ENCODE data around the gene ZFAND3. TPM values are rescaled to one million over a fixed set of nuclear protein-coding genes. Genes with fewer than 3 reads are reported as not detected.

Gene ZFAND3
- total RNA-seq, 2 experiments from 2014 or later, result 34.4 to 37.0 TPM

DNA sequence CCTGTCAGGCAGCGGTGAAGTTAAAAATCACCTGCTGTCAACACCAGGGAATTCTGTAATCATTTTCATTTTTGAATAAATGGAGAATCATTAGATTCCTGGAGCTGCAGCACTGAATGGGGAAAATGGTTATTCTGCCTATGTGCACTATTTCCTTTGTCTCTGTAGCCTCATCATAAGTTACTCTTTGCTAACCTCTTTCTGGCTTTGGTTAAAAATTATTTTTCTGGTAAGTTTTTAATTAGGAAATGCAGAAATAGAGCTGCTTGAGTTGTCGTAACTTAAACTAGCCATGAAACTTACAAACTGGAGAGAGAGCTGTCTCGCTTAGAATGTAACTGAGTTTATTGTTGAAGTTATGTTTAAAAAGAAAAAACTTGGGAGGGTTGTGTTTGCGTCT, 28.8 kb downstream of the ZFAND3 start:
- H3K9me3 Mint-ChIP-seq, result no peaks in the 10 kb centered on the region
- no peak overlapping the region for H3K27ac ChIP-seq (ENCODE audit: low read depth in 1 of 2, low read length in 2 of 2)
- peaks cover 6% of the 10 kb centered on the region for H3K36me3 Mint-ChIP-seq (ENCODE audit: low read depth)
- H3K9me3 ChIP-seq (ENCODE audit: control insufficient read depth in 1 of 2, insufficient read depth in 1 of 2, low read length in 2 of 2), result no peaks in the 10 kb centered on the region
- TF ChIP-seq, protein P1, sequence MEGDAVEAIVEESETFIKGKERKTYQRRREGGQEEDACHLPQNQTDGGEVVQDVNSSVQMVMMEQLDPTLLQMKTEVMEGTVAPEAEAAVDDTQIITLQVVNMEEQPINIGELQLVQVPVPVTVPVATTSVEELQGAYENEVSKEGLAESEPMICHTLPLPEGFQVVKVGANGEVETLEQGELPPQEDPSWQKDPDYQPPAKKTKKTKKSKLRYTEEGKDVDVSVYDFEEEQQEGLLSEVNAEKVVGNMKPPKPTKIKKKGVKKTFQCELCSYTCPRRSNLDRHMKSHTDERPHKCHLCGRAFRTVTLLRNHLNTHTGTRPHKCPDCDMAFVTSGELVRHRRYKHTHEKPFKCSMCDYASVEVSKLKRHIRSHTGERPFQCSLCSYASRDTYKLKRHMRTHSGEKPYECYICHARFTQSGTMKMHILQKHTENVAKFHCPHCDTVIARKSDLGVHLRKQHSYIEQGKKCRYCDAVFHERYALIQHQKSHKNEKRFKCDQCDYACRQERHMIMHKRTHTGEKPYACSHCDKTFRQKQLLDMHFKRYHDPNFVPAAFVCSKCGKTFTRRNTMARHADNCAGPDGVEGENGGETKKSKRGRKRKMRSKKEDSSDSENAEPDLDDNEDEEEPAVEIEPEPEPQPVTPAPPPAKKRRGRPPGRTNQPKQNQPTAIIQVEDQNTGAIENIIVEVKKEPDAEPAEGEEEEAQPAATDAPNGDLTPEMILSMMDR (IDR thresholded peaks at IDR 0.05), result no peak
- DNase-seq (no peak), ATAC-seq (ENCODE audit: poor library complexity) (no peak)
- CTCF ChIA-PET, result interaction anchor here (1.0 kb wide), 1 partner anchor 11 kb away, joined by 3 read pairs; no protein-coding TSS in a partner anchor
- H3K4me3 Mint-ChIP-seq, result peak overlapping the region; percentile 18
- H3K27me3 Mint-ChIP-seq, result no peaks in the 10 kb centered on the region
- peaks cover 83% of the 10 kb centered on the region for H3K4me1 Mint-ChIP-seq (ENCODE audit: low read depth)
- POLR2A ChIA-PET, result interaction anchor here (0.6 kb wide), 1 partner anchor 586 kb away, joined by 4 read pairs; no protein-coding TSS in a partner anchor
- no peaks in the 10 kb centered on the region for H3K27me3 ChIP-seq (ENCODE audit: control insufficient read depth in 1 of 2, insufficient read depth in 2 of 2, low read length in 2 of 2)
- no peaks in the 10 kb centered on the region for H3K36me3 ChIP-seq (ENCODE audit: insufficient read depth, low read length)
- intact Hi-C loops (cut with DNase I, micrococcal nuclease), result no loop called here
- peak overlapping the region; percentile 43 for H3K27ac Mint-ChIP-seq
- peaks cover 12% of the 10 kb centered on the region for H3K4me1 ChIP-seq (ENCODE audit: insufficient read depth, low read length)
- H3K4me3 ChIP-seq (ENCODE audit: low read length), result no peak overlapping the region

DNA sequence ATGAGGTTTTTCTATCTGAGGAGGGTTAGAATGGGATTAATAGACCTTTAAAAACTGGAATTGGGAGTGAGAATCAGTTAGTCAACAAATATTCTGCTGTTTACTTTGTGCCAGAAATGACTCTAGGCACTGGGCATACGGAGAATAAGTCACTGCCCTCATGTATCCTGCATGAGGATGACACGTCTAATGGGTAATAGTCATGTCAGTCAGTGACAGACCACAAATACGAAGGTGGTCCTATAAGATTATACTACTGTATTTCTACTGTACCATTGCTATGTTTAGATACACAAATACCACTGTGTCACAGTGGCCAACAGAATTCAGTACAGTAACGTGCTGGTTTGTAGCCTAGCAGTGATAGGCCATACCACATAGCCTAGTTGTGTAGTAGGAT, 30.7 kb downstream of the ZFAND3 start:
- Mint-ChIP-seq H3K4me1 (ENCODE audit: low read depth) (peaks cover 81% of the 10 kb centered on the region), H3K27ac (no peak overlapping the region), H3K27me3 (no peaks in the 10 kb centered on the region), H3K9me3 (no peaks in the 10 kb centered on the region), H3K4me3 (no peak overlapping the region), H3K36me3 (ENCODE audit: low read depth) (peaks cover 2% of the 10 kb centered on the region)
- intact Hi-C loops (cut with DNase I, micrococcal nuclease), result loop anchor here in 1 of 2 experiments (10.0 kb wide), 1 partner anchor 145 kb away; no protein-coding TSS in a partner anchor
- no peak for DNase-seq
- Histone ChIP-seq H3K4me3 (ENCODE audit: low read length) (no peak overlapping the region), H3K4me1 (ENCODE audit: insufficient read depth, low read length) (peaks cover 9% of the 10 kb centered on the region), H3K9me3 (ENCODE audit: control insufficient read depth in 1 of 2, insufficient read depth in 1 of 2, low read length in 2 of 2) (no peaks in the 10 kb centered on the region), H3K36me3 (ENCODE audit: insufficient read depth, low read length) (no peaks in the 10 kb centered on the region), H3K27me3 (ENCODE audit: control insufficient read depth in 1 of 2, insufficient read depth in 2 of 2, low read length in 2 of 2) (no peaks in the 10 kb centered on the region), H3K27ac (ENCODE audit: low read depth in 1 of 2, low read length in 2 of 2) (no peak overlapping the region)
- no peak for ATAC-seq (ENCODE audit: poor library complexity)
- ChIA-PET POLR2A (no interaction called here), CTCF (no interaction called here)
- TF ChIP-seq, protein P1 (IDR thresholded peaks at IDR 0.05), result no peak

DNA sequence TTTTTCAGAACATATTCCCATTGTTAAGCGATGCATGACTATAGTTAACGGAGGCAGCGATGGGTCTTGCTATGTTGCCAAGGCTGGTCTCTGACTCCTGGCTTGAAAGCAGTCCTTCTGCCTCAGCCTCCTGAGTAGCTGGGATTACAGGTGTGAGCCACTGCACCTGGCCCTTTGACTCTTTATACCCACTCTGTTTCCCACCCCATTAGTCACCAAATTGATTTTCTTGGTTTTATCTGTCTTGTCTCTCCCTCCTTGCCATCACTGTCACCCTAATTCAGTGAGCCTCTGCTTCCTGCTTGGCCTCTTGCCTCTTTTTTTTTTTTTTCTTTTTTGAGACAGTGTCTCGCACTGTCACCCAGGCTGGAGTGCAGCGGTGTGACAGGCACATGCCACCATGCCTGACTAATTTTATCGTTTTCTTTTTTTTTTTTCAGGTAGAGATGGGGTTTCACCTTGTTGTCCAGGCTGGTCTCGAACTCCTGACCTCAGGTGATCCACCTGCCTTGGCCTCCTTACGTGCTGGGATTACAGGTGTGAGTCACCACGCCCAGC, 31.3 kb downstream of the ZFAND3 start:
- intact Hi-C loops (cut with DNase I, micrococcal nuclease), result loop anchor here in 1 of 2 experiments (10.0 kb wide), 1 partner anchor 146 kb away; no protein-coding TSS in a partner anchor
- DNase-seq (peak in 1 of 14 experiments; percentile 7), ATAC-seq (ENCODE audit: poor library complexity) (no peak)
- ChIA-PET POLR2A (no interaction called here), CTCF (no interaction called here)
- H3K4me3 ChIP-seq (ENCODE audit: low read length), result no peak overlapping the region
- H3K27ac ChIP-seq (ENCODE audit: low read depth in 1 of 2, low read length in 2 of 2), result no peak overlapping the region
- H3K36me3 ChIP-seq (ENCODE audit: insufficient read depth, low read length), result no peaks in the 10 kb centered on the region
- H3K9me3 ChIP-seq (ENCODE audit: control insufficient read depth in 1 of 2, insufficient read depth in 1 of 2, low read length in 2 of 2), result no peaks in the 10 kb centered on the region
- H3K27me3 Mint-ChIP-seq, result no peaks in the 10 kb centered on the region
- H3K27me3 ChIP-seq (ENCODE audit: control insufficient read depth in 1 of 2, insufficient read depth in 2 of 2, low read length in 2 of 2), result no peaks in the 10 kb centered on the region
- TF ChIP-seq, protein P1 (IDR thresholded peaks at IDR 0.05), result no peak
- H3K4me1 Mint-ChIP-seq (ENCODE audit: low read depth), result peaks cover 81% of the 10 kb centered on the region
- no peak overlapping the region for H3K4me3 Mint-ChIP-seq
- peaks cover 9% of the 10 kb centered on the region for H3K4me1 ChIP-seq (ENCODE audit: insufficient read depth, low read length)
- no peaks in the 10 kb centered on the region for H3K9me3 Mint-ChIP-seq
- H3K27ac Mint-ChIP-seq, result no peak overlapping the region
- H3K36me3 Mint-ChIP-seq (ENCODE audit: low read depth), result no peaks in the 10 kb centered on the region
